CD4-positive, alpha-beta memory T cell (primary cell): Measurements from ENCODE around the gene CALML6. TPM values are rescaled to one million over a fixed set of nuclear protein-coding genes. Genes with fewer than 3 reads are reported as not detected.

Experiments used
- CTCF ChIA-PET: fragments of 350-600 bp; sonication (Branson Sonifier 250); formaldehyde crosslinking; loops from one replicate; lab custom pipeline; 2021; ENCODE audit warnings: inconsistent platforms; ENCODE audit not compliant: partially characterized antibody; lab: Charles Lee
- POLR2A ChIA-PET: fragments of 350-600 bp; sonication (Branson Sonifier 250); formaldehyde crosslinking; loops from one replicate; lab custom pipeline; 2021; ENCODE audit not compliant: partially characterized antibody; lab: Charles Lee
- DNase-seq, 5 donors: peaks; one replicate each; pipeline versions ENCODE4 v3.0.0 to v3.0.0-alpha.2; 2020 to 2022; ENCODE audit warnings: mixed read lengths in 1 of 5
- H3K27ac ChIP-seq: one replicate; pipeline ENCODE4 v1.7.0; 2013; ENCODE audit warnings: low read depth, low read length
- H3K27me3 ChIP-seq: 2 replicates; pipeline ENCODE4 v1.7.0; 2013; ENCODE audit warnings: mild to moderate bottlenecking, low read length, moderate library complexity; ENCODE audit not compliant: insufficient read depth
- H3K36me3 ChIP-seq: 2 replicates; pipeline ENCODE4 v1.7.0; 2013; ENCODE audit warnings: mild to moderate bottlenecking, low read length, moderate library complexity; ENCODE audit not compliant: insufficient read depth
- H3K4me1 ChIP-seq: 2 replicates; pipeline ENCODE4 v1.7.0; 2013; ENCODE audit warnings: mild to moderate bottlenecking, low read length, moderate library complexity; ENCODE audit not compliant: insufficient read depth
- H3K4me3 ChIP-seq, 2 donors: one replicate each; pipeline ENCODE4 v1.7.0; 2013; ENCODE audit warnings: low read length in 2 of 2, mild to moderate bottlenecking in 1 of 2
- H3K9me3 ChIP-seq, 2 donors: one replicate each; pipeline ENCODE4 v1.7.0; 2013; ENCODE audit warnings: low read length in 2 of 2, control low read depth in 1 of 2; ENCODE audit not compliant: control insufficient read depth in 1 of 2
- H3K27ac Mint-ChIP-seq, 7 donors: one replicate each; pipeline ENCODE4 v1.8.0; 2020 to 2021; ENCODE audit warnings: mixed read lengths in 7 of 7, mild to moderate bottlenecking in 6 of 7, inconsistent platforms in 3 of 7, moderate library complexity in 3 of 7
- H3K27me3 Mint-ChIP-seq, 2 donors: one replicate each; pipeline ENCODE4 v1.8.0; 2020 to 2021; ENCODE audit warnings: mixed read lengths in 2 of 2
- H3K36me3 Mint-ChIP-seq, 2 donors: one replicate each; pipeline ENCODE4 v1.8.0; 2020 to 2021; ENCODE audit warnings: mixed read lengths in 2 of 2, inconsistent platforms in 1 of 2, mild to moderate bottlenecking in 1 of 2
- H3K4me1 Mint-ChIP-seq, 4 donors: one replicate each; pipeline ENCODE4 v1.8.0; 2020 to 2021; ENCODE audit warnings: mixed read lengths in 4 of 4, mild to moderate bottlenecking in 1 of 4
- H3K4me3 Mint-ChIP-seq, 8 donors: one replicate each; pipeline ENCODE4 v1.8.0; 2020 to 2021; ENCODE audit warnings: mixed read lengths in 8 of 8, mild to moderate bottlenecking in 7 of 8, moderate library complexity in 6 of 8, inconsistent platforms in 3 of 8
- H3K9me3 Mint-ChIP-seq, 8 donors: one replicate each; pipeline ENCODE4 v1.8.0; 2020 to 2021; ENCODE audit warnings: mixed read lengths in 8 of 8, mild to moderate bottlenecking in 5 of 8, inconsistent platforms in 3 of 8, moderate library complexity in 1 of 8
- intact Hi-C: fragments of 100-400 bp; cut with micrococcal nuclease; formaldehyde crosslinking; loops from one replicate; pipeline ENCODE4 v1.15.1; 2023
- polyA plus RNA-seq, 2 donors: library from polyadenylated mRNA; unstranded; fragments of 300-500 nt; fragmentation: Illumina TruSeq; gene quantifications; one replicate each; pipeline ENCODE4 v1.2.3, GENCODE V29; 2021
- total RNA-seq, 2 experiments: library from RNA; stranded (reverse); gene quantifications; one replicate each; pipeline ENCODE4 v1.2.3, GENCODE V29; 2021

Gene CALML6
- total and polyA plus RNA-seq, 4 experiments from 2014 or later = 0.44 to 0.78 TPM; not detected in 2

DNA sequence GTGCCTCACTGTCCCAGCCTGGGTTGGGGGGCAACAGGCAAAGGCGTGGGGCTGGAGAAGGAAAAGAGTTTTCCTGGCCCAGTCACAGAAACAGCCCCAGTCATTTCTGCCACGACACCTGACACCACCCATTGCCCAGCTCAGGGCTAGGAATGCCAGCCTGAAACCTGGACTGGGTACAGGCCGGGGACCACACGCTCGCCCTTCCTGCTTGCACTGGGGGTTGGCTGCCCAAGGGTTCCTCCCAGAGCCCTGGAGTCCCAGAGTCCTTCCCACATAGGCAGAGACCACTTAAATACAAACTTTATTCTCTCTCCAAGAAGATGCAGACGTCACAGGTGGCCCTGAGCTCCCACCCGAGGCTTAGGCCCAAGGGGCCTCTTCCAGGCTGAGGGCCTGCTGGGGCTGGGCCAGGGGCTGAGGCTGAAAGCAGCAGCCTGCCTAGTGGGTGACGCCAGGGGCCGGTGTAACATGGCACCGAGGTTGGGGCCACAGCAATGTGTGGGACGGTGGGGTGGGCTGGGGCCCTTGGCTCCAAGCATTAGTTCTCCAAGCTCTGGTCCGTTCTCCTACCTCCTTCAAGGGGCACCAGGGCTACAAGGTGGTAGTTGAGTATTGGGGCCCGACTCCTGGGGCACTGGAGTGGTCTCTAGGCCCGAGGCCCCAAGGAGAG lies 2.4 kb downstream of the CALML6 start:
- H3K27ac Mint-ChIP-seq = no peak overlapping the region
- CTCF ChIA-PET = no interaction called here
- H3K9me3 ChIP-seq = no peaks in the 10 kb centered on the region
- peak overlapping the region in 2 of 8 donors; percentile 29 to 70 for H3K4me3 Mint-ChIP-seq
- POLR2A ChIA-PET = no interaction called here
- peaks cover 1 to 15% (median 6%) of the 10 kb centered on the region in 4 donors for H3K4me1 Mint-ChIP-seq
- H3K27me3 Mint-ChIP-seq = peaks cover 0 to 2% of the 10 kb centered on the region in 2 donors
- H3K9me3 Mint-ChIP-seq = no peaks in the 10 kb centered on the region
- no peaks in the 10 kb centered on the region for H3K36me3 ChIP-seq
- H3K4me1 ChIP-seq = peaks cover 17% of the 10 kb centered on the region
- no peak overlapping the region for H3K4me3 ChIP-seq
- no peaks in the 10 kb centered on the region for H3K27me3 ChIP-seq
- no peak for DNase-seq
- H3K36me3 Mint-ChIP-seq = no peaks in the 10 kb centered on the region
- no peak overlapping the region for H3K27ac ChIP-seq
- intact Hi-C loops = no loop called here

GRCh38 chr1:1917995-1918900 lies 3.2 kb downstream of the CALML6 start:
- H3K9me3 Mint-ChIP-seq = no peaks in the 10 kb centered on the region
- intact Hi-C loops = no loop called here
- H3K4me1 ChIP-seq = peaks cover 17% of the 10 kb centered on the region

GRCh38 chr1:1918901-1919303 lies 3.8 kb downstream of the CALML6 start, which contains the start of gene TMEM52:
Gene TMEM52, minus strand, starts transcription at chr1:1919279. Its CDS starts 14 bp downstream, at chr1:1919265.
- Mint-ChIP-seq H3K9me3 (no peaks in the 10 kb centered on the region), H3K4me1 (peaks cover 1 to 15% (median 6%) of the 10 kb centered on the region in 4 donors), H3K4me3 (peak within 1 kb of the TSS; percentile 24 to 81 (median 68)), H3K27me3 (peaks cover 0 to 1% of the 10 kb centered on the region in 2 donors), H3K36me3 (no peaks in the 10 kb centered on the region), H3K27ac (peak within 1 kb of the TSS; percentile 78 to 96 (median 88))
- H3K4me1 ChIP-seq = peaks cover 17% of the 10 kb centered on the region
- intact Hi-C loops = loop anchor here (1.0 kb wide), 2 partner anchors 10 to 286 kb away; no protein-coding TSS in a partner anchor
- H3K36me3 ChIP-seq = no peaks in the 10 kb centered on the region
- no peaks in the 10 kb centered on the region for H3K9me3 ChIP-seq
- no peak for DNase-seq
- POLR2A ChIA-PET = interaction anchor here (0.6 to 1.5 kb wide), 2 partner anchors 139 to 513 kb away, joined by 3 read pairs; no protein-coding TSS in a partner anchor
- CTCF ChIA-PET = no interaction called here
- H3K27ac ChIP-seq = peak within 1 kb of the TSS; percentile 36
- no peaks in the 10 kb centered on the region for H3K27me3 ChIP-seq
- peak within 1 kb of the TSS in 1 of 2 donors; percentile 68 for H3K4me3 ChIP-seq

More at GRCh38 chr1:1917995-1918900, 3.2 kb downstream of the CALML6 start:
- POLR2A ChIA-PET = interaction anchor here (0.6 to 1.5 kb wide), 2 partner anchors 138 to 512 kb away, joined by 3 read pairs; no protein-coding TSS in a partner anchor
- Histone ChIP-seq H3K36me3 (no peaks in the 10 kb centered on the region), H3K9me3 (no peaks in the 10 kb centered on the region), H3K4me3 (peak overlapping the region in 1 of 2 donors; percentile 68), H3K27me3 (no peaks in the 10 kb centered on the region), H3K27ac (peak overlapping the region; percentile 20)
- H3K27me3 Mint-ChIP-seq = peaks cover 0 to 2% of the 10 kb centered on the region in 2 donors
- DNase-seq = no peak
- peaks cover 1 to 15% (median 6%) of the 10 kb centered on the region in 4 donors for H3K4me1 Mint-ChIP-seq
- no peak overlapping the region for H3K27ac Mint-ChIP-seq
- H3K36me3 Mint-ChIP-seq = no peaks in the 10 kb centered on the region
- peak overlapping the region in 6 of 8 donors; percentile 42 to 81 (median 49) for H3K4me3 Mint-ChIP-seq
- CTCF ChIA-PET = no interaction called here

GRCh38 chr1:1919304-1920056 lies 4.4 kb downstream of the CALML6 start:
- H3K36me3 ChIP-seq = no peaks in the 10 kb centered on the region
- H3K27ac ChIP-seq = peak overlapping the region; percentile 36
- Mint-ChIP-seq H3K27ac (peak overlapping the region; percentile 78 to 96 (median 88)), H3K4me3 (peak overlapping the region; percentile 24 to 81 (median 68)), H3K9me3 (no peaks in the 10 kb centered on the region), H3K4me1 (peaks cover 1 to 15% (median 6%) of the 10 kb centered on the region in 4 donors), H3K27me3 (peaks cover 0 to 1% of the 10 kb centered on the region in 2 donors), H3K36me3 (no peaks in the 10 kb centered on the region)
- peaks cover 17% of the 10 kb centered on the region for H3K4me1 ChIP-seq
- H3K4me3 ChIP-seq = peak overlapping the region in 1 of 2 donors; percentile 68
- no peaks in the 10 kb centered on the region for H3K27me3 ChIP-seq
- intact Hi-C loops = loop anchor here (1.0 kb wide), 2 partner anchors 10 to 286 kb away; no protein-coding TSS in a partner anchor
- no peaks in the 10 kb centered on the region for H3K9me3 ChIP-seq
- ChIA-PET CTCF (no interaction called here), POLR2A (interaction anchor here (1.5 kb wide), 1 partner anchor 140 kb away, joined by 3 read pairs; no protein-coding TSS in a partner anchor)
- peak; percentile 99 to 100 (median 100) for DNase-seq

DNA sequence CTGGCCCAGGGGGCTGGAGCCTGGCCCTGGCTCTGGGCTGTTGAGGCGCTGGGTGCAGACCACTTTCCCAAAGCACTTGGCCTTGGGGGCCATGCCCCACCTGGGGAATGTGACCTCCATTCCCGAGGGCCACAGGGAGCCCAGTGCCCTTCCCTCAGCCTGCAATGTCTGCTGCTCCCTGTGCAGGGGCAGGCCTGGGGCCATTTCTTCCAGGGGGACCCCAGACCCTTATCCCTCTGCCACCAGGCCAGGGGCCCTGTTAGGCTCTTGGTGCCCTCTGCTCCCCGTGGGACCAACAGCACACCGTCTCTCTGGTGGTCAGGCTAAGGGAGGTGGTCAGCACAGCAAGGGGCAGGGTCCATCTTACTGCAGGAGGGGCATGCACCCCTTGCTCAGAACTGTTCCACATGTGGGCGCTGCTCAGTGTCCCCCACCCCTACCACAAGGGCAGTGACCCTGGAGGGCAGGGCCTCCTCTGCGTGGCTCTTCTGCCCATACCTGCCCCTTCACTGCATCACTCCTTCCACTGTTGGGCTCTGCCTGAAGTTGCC lies 5.1 kb downstream of the CALML6 start:
- peaks cover 1 to 15% (median 6%) of the 10 kb centered on the region in 4 donors for H3K4me1 Mint-ChIP-seq
- ChIA-PET POLR2A (interaction anchor here (1.5 kb wide), 1 partner anchor 140 kb away, joined by 3 read pairs; no protein-coding TSS in a partner anchor), CTCF (no interaction called here)
- H3K4me3 Mint-ChIP-seq = peak overlapping the region in 1 of 8 donors; percentile 46
- H3K4me1 ChIP-seq = peaks cover 17% of the 10 kb centered on the region
- intact Hi-C loops = no loop called here
- peak overlapping the region in 5 of 7 donors; percentile 29 to 89 (median 31) for H3K27ac Mint-ChIP-seq
- H3K27me3 Mint-ChIP-seq = no peaks in the 10 kb centered on the region
- no peaks in the 10 kb centered on the region for H3K36me3 ChIP-seq
- H3K9me3 ChIP-seq = no peaks in the 10 kb centered on the region
- H3K27me3 ChIP-seq = no peaks in the 10 kb centered on the region
- peak overlapping the region in 1 of 2 donors; percentile 68 for H3K4me3 ChIP-seq
- H3K27ac ChIP-seq = peak overlapping the region; percentile 36
- no peak for DNase-seq
- H3K36me3 Mint-ChIP-seq = no peaks in the 10 kb centered on the region
- no peaks in the 10 kb centered on the region for H3K9me3 Mint-ChIP-seq

- Mint-ChIP-seq H3K27ac (peak overlapping the region in 3 of 7 donors; percentile 30 to 89 (median 75)), H3K36me3 (no peaks in the 10 kb centered on the region), H3K4me3 (no peak overlapping the region), H3K4me1 (peaks cover 1 to 15% (median 6%) of the 10 kb centered on the region in 4 donors), H3K27me3 (no peaks in the 10 kb centered on the region), H3K9me3 (no peaks in the 10 kb centered on the region)
- Histone ChIP-seq H3K27ac (no peak overlapping the region), H3K4me1 (peaks cover 17% of the 10 kb centered on the region), H3K9me3 (no peaks in the 10 kb centered on the region), H3K27me3 (no peaks in the 10 kb centered on the region), H3K36me3 (no peaks in the 10 kb centered on the region), H3K4me3 (no peak overlapping the region)
- intact Hi-C loops = no loop called here
- no peak for DNase-seq
- ChIA-PET CTCF (no interaction called here), POLR2A (no interaction called here)
Observed at GRCh38 chr1:1920608-1921458, 5.8 kb downstream of the CALML6 start.
